NT2/D1 (cell line): ENCODE results near the gene C4orf51.
A peak's percentile ranks its signal among the peaks of the same experiment; 100 is the strongest.

ENCODE experiments used
- DNase-seq: peaks from one replicate; pipeline ENCODE4 v3.0.0-alpha.2; 2011; ENCODE audit warnings: low read depth, low spot score
- H3K27me3 ChIP-seq: 2 replicates; pipeline ENCODE4 v1.6.0; 2011; ENCODE audit warnings: mild to moderate bottlenecking; ENCODE audit not compliant: insufficient read length, insufficient read depth
- H3K36me3 ChIP-seq: 2 replicates; pipeline ENCODE4 v1.6.1; 2011; ENCODE audit warnings: mild to moderate bottlenecking, low read length, mixed read lengths; ENCODE audit not compliant: insufficient read depth, insufficient read length
- H3K4me1 ChIP-seq: 2 replicates; pipeline ENCODE4 v1.5.1; 2011; ENCODE audit not compliant: insufficient read depth, insufficient read length
- H3K4me3 ChIP-seq: 2 replicates; pipeline ENCODE4 v1.5.1; 2011; ENCODE audit warnings: low read depth; ENCODE audit not compliant: insufficient read length
- H3K9ac ChIP-seq: 2 replicates; pipeline ENCODE4 v1.6.0; 2011; ENCODE audit warnings: low read depth; ENCODE audit not compliant: insufficient read length
- H3K9me3 ChIP-seq: 2 replicates; pipeline ENCODE4 v1.5.1; 2011; ENCODE audit warnings: mild to moderate bottlenecking, low read length; ENCODE audit not compliant: insufficient read depth
- SUZ12 ChIP-seq: IDR thresholded peaks from 2 replicates; pipeline ENCODE4 v1.6.1; 2011; ENCODE audit not compliant: insufficient read length, insufficient read depth; ENCODE audit errors: extremely low read depth
- YY1 ChIP-seq: IDR thresholded peaks from 2 replicates; pipeline ENCODE4 v1.6.1; 2011; ENCODE audit not compliant: insufficient read length, insufficient read depth
- ZNF274 ChIP-seq: IDR thresholded peaks from 2 replicates; pipeline ENCODE4 v1.6.1; 2011; ENCODE audit warnings: mild to moderate bottlenecking, low read depth, low read length

Gene C4orf51

GRCh38 chr4:145723336-145723735 lies 43.4 kb downstream of the C4orf51 start:
- no peaks in the 10 kb centered on the region for H3K36me3 ChIP-seq
- H3K27me3 ChIP-seq = no peaks in the 10 kb centered on the region
- H3K9me3 ChIP-seq = no peaks in the 10 kb centered on the region
- H3K4me1 ChIP-seq = no peaks in the 10 kb centered on the region
- DNase-seq = no peak
- H3K9ac ChIP-seq = no peak overlapping the region
- H3K4me3 ChIP-seq = no peak overlapping the region
- TF ChIP-seq SUZ12 (no peak), YY1 (no peak), ZNF274 (no peak)

- Histone ChIP-seq H3K4me1 (no peaks in the 10 kb centered on the region), H3K9ac (no peak overlapping the region), H3K27me3 (no peaks in the 10 kb centered on the region), H3K36me3 (no peaks in the 10 kb centered on the region), H3K9me3 (no peaks in the 10 kb centered on the region), H3K4me3 (no peak overlapping the region)
- DNase-seq = no peak
- no peak for TF ChIP-seq SUZ12
- TF ChIP-seq ZNF274 = no peak
- TF ChIP-seq YY1 = no peak
These were observed 50.1 kb downstream of the C4orf51 start for GRCh38 chr4:145730026-145730425.

- H3K9me3 ChIP-seq = no peaks in the 10 kb centered on the region
- TF ChIP-seq YY1 (no peak), ZNF274 (no peak), SUZ12 (no peak)
- no peak overlapping the region for H3K4me3 ChIP-seq
- DNase-seq = no peak
- no peak overlapping the region for H3K9ac ChIP-seq
- H3K27me3 ChIP-seq = no peaks in the 10 kb centered on the region
- peaks cover 2% of the 10 kb centered on the region for H3K4me1 ChIP-seq
- no peaks in the 10 kb centered on the region for H3K36me3 ChIP-seq
These were observed 51.1 kb downstream of the C4orf51 start for GRCh38 chr4:145731028-145731427.

- no peak for DNase-seq
- TF ChIP-seq YY1 (no peak), SUZ12 (no peak), ZNF274 (no peak)
- H3K4me3 ChIP-seq = peak overlapping the region; percentile 27
- H3K9ac ChIP-seq = peak overlapping the region; percentile 10
- no peaks in the 10 kb centered on the region for H3K27me3 ChIP-seq
- H3K9me3 ChIP-seq = no peaks in the 10 kb centered on the region
- no peaks in the 10 kb centered on the region for H3K36me3 ChIP-seq
- peaks cover 2% of the 10 kb centered on the region for H3K4me1 ChIP-seq
These were observed 52.3 kb downstream of the C4orf51 start for GRCh38 chr4:145732001-145732815.

GRCh38 chr4:145732895-145733880 lies 53.2 kb downstream of the C4orf51 start:
- DNase-seq = peak; percentile 85
- Histone ChIP-seq H3K9me3 (no peaks in the 10 kb centered on the region), H3K36me3 (no peaks in the 10 kb centered on the region), H3K4me1 (peaks cover 2% of the 10 kb centered on the region), H3K27me3 (no peaks in the 10 kb centered on the region), H3K4me3 (peak overlapping the region; percentile 37), H3K9ac (peak overlapping the region; percentile 64)
- TF ChIP-seq SUZ12 (no peak), YY1 (no peak), ZNF274 (no peak)

- peaks cover 2% of the 10 kb centered on the region for H3K4me1 ChIP-seq
- TF ChIP-seq ZNF274 (no peak), YY1 (no peak), SUZ12 (no peak)
- no peak overlapping the region for H3K4me3 ChIP-seq
- H3K9me3 ChIP-seq = no peaks in the 10 kb centered on the region
- no peaks in the 10 kb centered on the region for H3K27me3 ChIP-seq
- H3K36me3 ChIP-seq = no peaks in the 10 kb centered on the region
- peak overlapping the region; percentile 64 for H3K9ac ChIP-seq
- DNase-seq = no peak
These were observed 54.1 kb downstream of the C4orf51 start for GRCh38 chr4:145734031-145734430.
